ENCODE results near the gene MRPL28. TPM values are rescaled to one million over a fixed set of nuclear protein-coding genes. Genes with fewer than 3 reads are reported as not detected.

The MRPL28 gene
- total and polyA plus RNA-seq, 2 experiments from 2014 or later: 88.1 to 126 TPM

GRCh38 chr16:381789-382717 lies 11.7 kb upstream of the MRPL28 start, which contains the start of gene PGAP6:
PGAP6 (minus strand) TSS chr16:381978; CDS start chr16:381821, 157 bp downstream.
- H2AFZ ChIP-seq: peak within 1 kb of the TSS; percentile 63
- peak within 1 kb of the TSS; percentile 98 for H3K4me2 ChIP-seq
- peak; percentile 89 for DNase-seq (ENCODE audit: low spot score)
- no peaks in the 10 kb centered on the region for H3K9me2 ChIP-seq (replicated peaks; ENCODE audit: insufficient read depth)
- peak within 1 kb of the TSS; percentile 98 for H3K4me3 ChIP-seq
- no peaks in the 10 kb centered on the region for H3K36me3 ChIP-seq (replicated peaks; ENCODE audit: insufficient read depth, low read depth)
- no peaks in the 10 kb centered on the region for H3K9me3 ChIP-seq (ENCODE audit: low read depth)
- H3K27ac ChIP-seq: peak within 1 kb of the TSS; percentile 96
- no peaks in the 10 kb centered on the region for H3K27me3 ChIP-seq
- H4K20me1 ChIP-seq (ENCODE audit: insufficient read depth, poor library complexity, severe bottlenecking): peaks cover 8% of the 10 kb centered on the region
- H3K79me2 ChIP-seq: peaks cover 31% of the 10 kb centered on the region
- WGBS (ENCODE audit: low lambda C conversion rate, missing lambda C conversion rate): 2% methylated on average over 35 of the region's 123 CpGs
- TF ChIP-seq, protein P1, sequence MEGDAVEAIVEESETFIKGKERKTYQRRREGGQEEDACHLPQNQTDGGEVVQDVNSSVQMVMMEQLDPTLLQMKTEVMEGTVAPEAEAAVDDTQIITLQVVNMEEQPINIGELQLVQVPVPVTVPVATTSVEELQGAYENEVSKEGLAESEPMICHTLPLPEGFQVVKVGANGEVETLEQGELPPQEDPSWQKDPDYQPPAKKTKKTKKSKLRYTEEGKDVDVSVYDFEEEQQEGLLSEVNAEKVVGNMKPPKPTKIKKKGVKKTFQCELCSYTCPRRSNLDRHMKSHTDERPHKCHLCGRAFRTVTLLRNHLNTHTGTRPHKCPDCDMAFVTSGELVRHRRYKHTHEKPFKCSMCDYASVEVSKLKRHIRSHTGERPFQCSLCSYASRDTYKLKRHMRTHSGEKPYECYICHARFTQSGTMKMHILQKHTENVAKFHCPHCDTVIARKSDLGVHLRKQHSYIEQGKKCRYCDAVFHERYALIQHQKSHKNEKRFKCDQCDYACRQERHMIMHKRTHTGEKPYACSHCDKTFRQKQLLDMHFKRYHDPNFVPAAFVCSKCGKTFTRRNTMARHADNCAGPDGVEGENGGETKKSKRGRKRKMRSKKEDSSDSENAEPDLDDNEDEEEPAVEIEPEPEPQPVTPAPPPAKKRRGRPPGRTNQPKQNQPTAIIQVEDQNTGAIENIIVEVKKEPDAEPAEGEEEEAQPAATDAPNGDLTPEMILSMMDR (IDR thresholded peaks at IDR 0.05; ENCODE audit: poor library complexity): no peak
- no peak for TF ChIP-seq EZH2phosphoT487 (IDR thresholded peaks at IDR 0.05; ENCODE audit: low read depth, severe bottlenecking, unreplicated experiment)
- TF ChIP-seq EZH2 (IDR thresholded peaks at IDR 0.05; ENCODE audit: borderline replicate concordance): no peak
- peaks cover 30% of the 10 kb centered on the region for H3K4me1 ChIP-seq (ENCODE audit: insufficient read depth)

GRCh38 chr16:381012-381788 lies 10.9 kb upstream of the MRPL28 start:
- Histone ChIP-seq H4K20me1 (ENCODE audit: insufficient read depth, poor library complexity, severe bottlenecking) (peaks cover 8% of the 10 kb centered on the region), H3K27ac (peak overlapping the region; percentile 96), H2AFZ (peak overlapping the region; percentile 60), H3K9me3 (ENCODE audit: low read depth) (no peaks in the 10 kb centered on the region), H3K79me2 (peaks cover 31% of the 10 kb centered on the region), H3K9me2 (replicated peaks; ENCODE audit: insufficient read depth) (no peaks in the 10 kb centered on the region), H3K4me3 (peak overlapping the region; percentile 96), H3K27me3 (no peaks in the 10 kb centered on the region), H3K4me2 (peak overlapping the region; percentile 97), H3K36me3 (replicated peaks; ENCODE audit: insufficient read depth, low read depth) (no peaks in the 10 kb centered on the region), H3K4me1 (ENCODE audit: insufficient read depth) (peaks cover 29% of the 10 kb centered on the region)
- peak; percentile 78 for DNase-seq (ENCODE audit: low spot score)
- WGBS (ENCODE audit: low lambda C conversion rate, missing lambda C conversion rate): 0% methylated on average over 6 of the region's 73 CpGs
- no peak for TF ChIP-seq EZH2 (IDR thresholded peaks at IDR 0.05; ENCODE audit: borderline replicate concordance)
- no peak for TF ChIP-seq EZH2phosphoT487 (IDR thresholded peaks at IDR 0.05; ENCODE audit: low read depth, severe bottlenecking, unreplicated experiment)
- TF ChIP-seq, protein P1 (IDR thresholded peaks at IDR 0.05; ENCODE audit: poor library complexity): no peak

DNA sequence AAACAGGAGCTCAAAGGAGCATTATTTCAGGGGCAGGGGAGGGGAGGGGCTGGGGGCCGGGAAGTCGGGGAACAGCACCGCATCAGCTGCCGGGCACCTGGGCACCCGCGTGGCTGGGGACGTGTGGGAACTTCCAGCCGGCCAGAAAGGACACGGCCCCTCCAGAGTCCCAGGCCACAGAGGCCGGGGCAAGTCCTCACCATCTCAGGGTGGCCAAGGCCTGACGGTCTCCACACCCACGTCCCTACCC lies 10.3 kb upstream of the MRPL28 start:
- Histone ChIP-seq H2AFZ (peak overlapping the region; percentile 60), H3K4me1 (ENCODE audit: insufficient read depth) (peaks cover 29% of the 10 kb centered on the region), H4K20me1 (ENCODE audit: insufficient read depth, poor library complexity, severe bottlenecking) (peaks cover 8% of the 10 kb centered on the region), H3K4me2 (peak overlapping the region; percentile 97), H3K27me3 (no peaks in the 10 kb centered on the region), H3K36me3 (replicated peaks; ENCODE audit: insufficient read depth, low read depth) (no peaks in the 10 kb centered on the region), H3K4me3 (peak overlapping the region; percentile 96), H3K9me2 (replicated peaks; ENCODE audit: insufficient read depth) (no peaks in the 10 kb centered on the region), H3K27ac (peak overlapping the region; percentile 96), H3K79me2 (peaks cover 29% of the 10 kb centered on the region), H3K9me3 (ENCODE audit: low read depth) (no peaks in the 10 kb centered on the region)
- DNase-seq (ENCODE audit: low spot score): no peak
- TF ChIP-seq EZH2phosphoT487 (IDR thresholded peaks at IDR 0.05; ENCODE audit: low read depth, severe bottlenecking, unreplicated experiment): no peak
- TF ChIP-seq, protein P1 (IDR thresholded peaks at IDR 0.05; ENCODE audit: poor library complexity): no peak
- TF ChIP-seq EZH2 (IDR thresholded peaks at IDR 0.05; ENCODE audit: borderline replicate concordance): no peak
- 0% methylated on average over 3 of the region's 12 CpGs for WGBS (ENCODE audit: low lambda C conversion rate, missing lambda C conversion rate)

Measured in hepatocyte (in vitro differentiated cells).